Esophagus muscularis mucosa (tissue), 4 donors: Measurements from ENCODE around the gene ELL2. TPM values are rescaled to one million over a fixed set of nuclear protein-coding genes. Genes with fewer than 3 reads are reported as not detected.

Experiments used
- DNase-seq: peaks from one replicate; pipeline ENCODE4 v3.0.0-alpha.2; 2017; ENCODE audit errors: extremely low spot score
- H3K27ac ChIP-seq, 4 donors: fragments of 200-600 bp; sonication (generic); replicated peaks in 1 of 4; 1 replicate in 3 of 4; 2 replicates in 1 of 4; pipeline ENCODE4 v1.5.1; 2016 to 2019; ENCODE audit warnings: mild to moderate bottlenecking in 1 of 4
- H3K27me3 ChIP-seq, 4 donors: fragments of 200-600 bp; sonication (generic); one replicate each; pipeline versions ENCODE4 v1.5.1 to v1.6.0; 2016 to 2019
- H3K36me3 ChIP-seq, 4 donors: fragments of 200-600 bp; sonication (generic); one replicate each; pipeline ENCODE4 v1.5.1; 2016 to 2019
- H3K4me1 ChIP-seq, 4 donors: fragments of 200-600 bp; sonication (generic); one replicate each; pipeline ENCODE4 v1.5.1; 2016 to 2019
- H3K4me3 ChIP-seq, 4 donors: fragments of 200-600 bp; sonication (generic); 1 replicate in 2 of 4; 2 replicates in 2 of 4; pipeline ENCODE4 v1.5.1; 2016 to 2019; ENCODE audit warnings: mild to moderate bottlenecking in 4 of 4, moderate library complexity in 1 of 4
- H3K9me3 ChIP-seq, 4 donors: fragments of 200-600 bp; sonication (generic); 1 replicate in 3 of 4; 2 replicates in 1 of 4; pipeline ENCODE4 v1.5.1; 2016 to 2019
- CTCF ChIP-seq, 3 experiments: fragments of 200-600 bp in 2 of 3; fragments of 450-650 bp in 1 of 3; sonication (generic) in 2 of 3; IDR thresholded peaks; one replicate each; pipeline ENCODE4 v1.5.1; 2017 to 2019; ENCODE audit warnings: antibody characterized with exemption in 3 of 3, mild to moderate bottlenecking in 2 of 3, moderate library complexity in 1 of 3
- EP300 ChIP-seq: sonication (generic); formaldehyde crosslinking; IDR thresholded peaks from one replicate; pipeline ENCODE4 v1.6.1; 2017; ENCODE audit warnings: antibody characterized with exemption
- POLR2A ChIP-seq: fragments of 450-650 bp; IDR thresholded peaks from one replicate; pipeline ENCODE4 v1.6.1; 2017; ENCODE audit warnings: antibody characterized with exemption, moderate library complexity, mild to moderate bottlenecking, low read depth
- POLR2AphosphoS5 ChIP-seq, 2 donors: sonication (generic); formaldehyde crosslinking; IDR thresholded peaks; one replicate each; pipeline ENCODE4 v1.6.1; 2017; ENCODE audit warnings: antibody characterized with exemption in 2 of 2
- WGBS: methylation state at CpG from one replicate; pipeline ENCODE4 v1.1.5; 2018; 5-methylcytosine and 5-hydroxymethylcytosine counted together
- intact Hi-C: fragments of 100-400 bp; cut with DNase I; formaldehyde crosslinking; loops from one replicate; pipeline ENCODE4 v1.15.1; 2023
- total RNA-seq, 4 donors: library from RNA; depleted of rRNA; stranded (reverse); fragments of >200 nt; gene quantifications; one replicate each; pipeline versions ENCODE4 v1.1.0 to v1.2.1, GENCODE V29; 2016

Gene ELL2
- total RNA-seq, 4 donors from 2014 or later: 38.8 to 51.5 (median 42.7) TPM

- Histone ChIP-seq H3K36me3 (no peaks in the 10 kb centered on the region), H3K27ac (peak overlapping the region; percentile 98 to 100 (median 99)), H3K4me1 (peaks cover 0 to 21% (median 15%) of the 10 kb centered on the region in 4 donors), H3K4me3 (no peak overlapping the region), H3K27me3 (no peaks in the 10 kb centered on the region), H3K9me3 (no peaks in the 10 kb centered on the region)
- DNase-seq: no peak
- intact Hi-C loops: loop anchor here (5.0 to 10.0 kb wide), 2 partner anchors 107 to 299 kb away; no protein-coding TSS in a partner anchor
- WGBS: 75% methylated on average over 8 of the region's 8 CpGs
- TF ChIP-seq POLR2A (no peak), EP300 (no peak)
Measured at GRCh38 chr5:95963650-95964410, 2.2 kb upstream of the ELL2 start.

- H3K4me1 ChIP-seq: peaks cover 0 to 32% (median 26%) of the 10 kb centered on the region in 4 donors
- TF ChIP-seq POLR2A (no peak), POLR2AphosphoS5 (IDR thresholded peaks at IDR 0.05) (no peak), EP300 (no peak), CTCF (IDR thresholded peaks at IDR 0.05) (no peak)
- no peaks in the 10 kb centered on the region for H3K9me3 ChIP-seq
- H3K4me3 ChIP-seq: peak overlapping the region in 3 of 4 donors; percentile 94 to 96 (median 95)
- H3K27me3 ChIP-seq: no peaks in the 10 kb centered on the region
- WGBS: 68% methylated on average over 6 of the region's 6 CpGs
- H3K36me3 ChIP-seq: no peaks in the 10 kb centered on the region
- DNase-seq: no peak
- intact Hi-C loops: loop anchor here (5.0 to 10.0 kb wide), 2 partner anchors 105 to 298 kb away; no protein-coding TSS in a partner anchor
- peak overlapping the region; percentile 98 to 100 (median 99) for H3K27ac ChIP-seq
Measured at GRCh38 chr5:95962785-95963184, 1.1 kb upstream of the ELL2 start.

DNA sequence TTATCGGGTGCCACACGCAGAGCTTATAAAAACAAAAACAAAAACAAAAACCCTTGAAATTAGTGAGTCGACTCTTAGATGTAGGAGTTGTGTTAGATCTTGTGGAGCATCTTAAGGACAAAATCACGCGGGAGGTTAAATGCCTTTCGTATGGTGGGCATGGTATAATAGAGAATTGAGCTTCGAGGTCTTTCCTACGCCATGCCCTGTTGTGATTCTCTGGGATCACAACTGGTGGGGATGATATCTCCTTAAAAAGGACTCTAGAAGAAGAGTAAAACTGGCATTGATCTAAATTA lies 773 bp upstream of the ELL2 start:
- intact Hi-C loops: loop anchor here (5.0 to 10.0 kb wide), 2 partner anchors 105 to 298 kb away; no protein-coding TSS in a partner anchor
- peak overlapping the region; percentile 90 to 96 (median 94) for H3K4me3 ChIP-seq

GRCh38 chr5:95960667-95961616 lies 709 bp downstream of the ELL2 start:
- H3K4me1 ChIP-seq: peaks cover 4 to 49% (median 42%) of the 10 kb centered on the region in 4 donors
- peak overlapping the region; percentile 90 to 96 (median 94) for H3K4me3 ChIP-seq

More for the DNA sequence above, 773 bp upstream of the ELL2 start:
- TF ChIP-seq EP300: no peak
- no peak for TF ChIP-seq CTCF (IDR thresholded peaks at IDR 0.05)
- no peak for TF ChIP-seq POLR2AphosphoS5 (IDR thresholded peaks at IDR 0.05)
- no peak for TF ChIP-seq POLR2A
- Histone ChIP-seq H3K9me3 (no peaks in the 10 kb centered on the region), H3K36me3 (no peaks in the 10 kb centered on the region), H3K27ac (peak overlapping the region; percentile 98 to 100 (median 99)), H3K27me3 (no peaks in the 10 kb centered on the region), H3K4me1 (peaks cover 0 to 35% (median 28%) of the 10 kb centered on the region in 4 donors)
- no peak for DNase-seq
- WGBS: 62% methylated on average over 8 of the region's 8 CpGs

More at GRCh38 chr5:95960667-95961616, 709 bp downstream of the ELL2 start:
- DNase-seq: peak; percentile 93
- TF ChIP-seq EP300: no peak
- TF ChIP-seq CTCF (IDR thresholded peaks at IDR 0.05): peak; percentile 73 to 95 (median 83)
- intact Hi-C loops: loop anchor here (2.0 to 10.0 kb wide), 3 partner anchors 104 to 376 kb away; no protein-coding TSS in a partner anchor
- no peaks in the 10 kb centered on the region for H3K9me3 ChIP-seq
- no peaks in the 10 kb centered on the region for H3K36me3 ChIP-seq
- H3K27me3 ChIP-seq: no peaks in the 10 kb centered on the region
- WGBS: 2% methylated on average over 32 of the region's 90 CpGs
- peak overlapping the region; percentile 98 to 100 (median 99) for H3K27ac ChIP-seq
